ENCODE results near the gene GEMIN5.
A peak's percentile ranks its signal among the peaks of the same experiment; 100 is the strongest.

GEMIN5 gene

GRCh38 chr5:154892369-154892771 is 45.6 kb downstream of the GEMIN5 start:
- Mint-ChIP-seq H3K27me3 (no peaks in the 10 kb centered on the region), H3K27ac (no peak overlapping the region), H3K4me1 (ENCODE audit: low read depth) (no peaks in the 10 kb centered on the region), H3K36me3 (ENCODE audit: low read depth) (peaks cover 97% of the 10 kb centered on the region), H3K4me3 (no peak overlapping the region), H3K9me3 (peaks cover 9% of the 10 kb centered on the region)
- intact Hi-C loops (cut with micrococcal nuclease), result no loop called here

DNA sequence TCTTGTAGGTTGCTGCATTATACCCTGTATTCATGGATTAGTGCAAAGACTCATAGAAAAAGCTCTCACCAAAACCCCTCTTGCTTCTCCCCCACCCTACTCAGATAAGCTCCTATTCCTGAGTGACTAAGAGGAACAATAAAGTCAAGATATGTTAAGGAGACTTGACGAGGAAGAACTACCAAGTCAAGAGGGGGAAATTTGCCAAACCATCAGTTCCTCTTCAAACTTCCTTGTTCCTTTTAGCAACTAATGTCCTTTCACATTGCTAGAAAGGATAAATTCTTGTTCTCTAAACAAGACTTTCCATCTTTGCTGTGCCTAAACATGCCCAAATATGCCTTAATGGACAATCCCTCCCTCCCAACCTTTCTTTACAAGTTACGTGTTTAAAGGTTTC is 52.6 kb downstream of the GEMIN5 start:
- H3K27ac Mint-ChIP-seq, result no peak overlapping the region
- no peaks in the 10 kb centered on the region for H3K27me3 Mint-ChIP-seq
- H3K4me1 Mint-ChIP-seq (ENCODE audit: low read depth), result peaks cover 9% of the 10 kb centered on the region
- no peak overlapping the region for H3K4me3 Mint-ChIP-seq
- intact Hi-C loops (cut with micrococcal nuclease), result no loop called here
- H3K36me3 Mint-ChIP-seq (ENCODE audit: low read depth), result peaks cover 89% of the 10 kb centered on the region
- peaks cover 47% of the 10 kb centered on the region for H3K9me3 Mint-ChIP-seq

GRCh38 chr5:154884424-154884823 is 53.6 kb downstream of the GEMIN5 start:
- Mint-ChIP-seq H3K27ac (no peak overlapping the region), H3K36me3 (ENCODE audit: low read depth) (peaks cover 92% of the 10 kb centered on the region), H3K9me3 (peaks cover 57% of the 10 kb centered on the region), H3K4me1 (ENCODE audit: low read depth) (peaks cover 9% of the 10 kb centered on the region), H3K4me3 (no peak overlapping the region), H3K27me3 (no peaks in the 10 kb centered on the region)
- intact Hi-C loops (cut with micrococcal nuclease), result no loop called here

GRCh38 chr5:154881986-154882385 is 56.0 kb downstream of the GEMIN5 start:
- H3K36me3 Mint-ChIP-seq (ENCODE audit: low read depth), result peaks cover 92% of the 10 kb centered on the region
- H3K27ac Mint-ChIP-seq, result no peak overlapping the region
- peaks cover 9% of the 10 kb centered on the region for H3K4me1 Mint-ChIP-seq (ENCODE audit: low read depth)
- intact Hi-C loops (cut with micrococcal nuclease), result no loop called here
- no peak overlapping the region for H3K4me3 Mint-ChIP-seq
- H3K27me3 Mint-ChIP-seq, result no peaks in the 10 kb centered on the region
- peaks cover 69% of the 10 kb centered on the region for H3K9me3 Mint-ChIP-seq

DNA sequence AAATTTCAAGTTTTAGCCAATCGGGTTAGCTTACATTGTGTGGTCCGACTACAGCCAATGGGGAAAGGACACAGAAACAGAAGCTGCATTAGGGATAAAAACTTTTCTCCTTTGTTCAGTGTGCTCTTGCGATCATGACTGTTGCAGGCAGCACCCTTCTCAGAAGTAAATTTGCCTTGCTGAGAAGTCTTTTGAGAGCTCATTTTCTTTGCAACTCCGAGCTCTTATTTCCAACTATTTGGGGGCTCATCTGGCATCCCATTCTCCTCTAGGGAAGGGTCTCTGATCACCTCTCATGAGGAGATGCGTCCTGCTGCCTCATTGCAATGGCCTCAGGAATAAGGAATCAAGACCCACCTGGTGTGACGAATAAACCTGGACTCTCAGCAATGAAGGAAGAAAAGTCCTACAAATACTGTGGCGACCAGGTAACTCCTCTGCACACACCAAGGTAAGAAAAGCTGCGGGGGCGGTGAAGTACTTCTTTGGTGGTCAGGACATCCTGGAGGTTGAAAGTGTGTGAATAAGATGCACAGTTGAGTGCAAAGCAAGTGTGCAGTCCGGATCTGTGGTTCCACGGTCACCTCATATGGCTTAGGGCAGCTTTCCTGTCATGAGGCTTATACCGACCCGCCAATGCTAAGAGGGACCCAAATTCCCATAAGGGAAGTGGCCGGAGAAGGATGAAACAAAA is 59.2 kb downstream of the GEMIN5 start:
- peaks cover 96% of the 10 kb centered on the region for H3K36me3 Mint-ChIP-seq (ENCODE audit: low read depth)

DNA sequence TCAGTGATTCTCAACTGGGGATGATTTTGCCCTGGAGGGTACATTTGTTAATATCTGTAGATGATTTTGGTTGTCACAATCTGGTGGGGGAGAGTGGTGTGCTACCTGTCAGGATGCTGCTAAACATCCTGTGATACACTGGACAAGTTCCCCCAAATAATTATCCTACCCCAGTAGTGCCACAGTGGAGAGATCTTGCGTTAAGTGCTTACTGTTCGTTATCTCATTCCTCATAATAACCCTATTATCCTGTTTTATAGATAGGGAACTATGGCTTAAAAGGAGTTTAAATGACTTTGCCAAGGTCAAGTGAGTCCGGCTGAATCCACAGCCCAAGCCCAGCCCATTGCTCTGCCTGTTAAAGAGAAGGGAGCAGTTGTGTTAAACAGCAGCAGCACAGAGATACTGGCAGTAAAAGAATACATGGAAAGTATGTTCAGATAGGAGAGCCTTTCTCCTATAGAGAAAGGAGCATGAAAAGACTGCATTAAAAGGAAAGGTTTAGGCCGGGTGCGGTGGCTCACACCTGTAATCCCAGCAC is 64.2 kb downstream of the GEMIN5 start:
- peaks cover 100% of the 10 kb centered on the region for H3K36me3 Mint-ChIP-seq (ENCODE audit: low read depth)
- H3K9me3 Mint-ChIP-seq, result peaks cover 20% of the 10 kb centered on the region
- no peaks in the 10 kb centered on the region for H3K27me3 Mint-ChIP-seq
- H3K27ac Mint-ChIP-seq, result no peak overlapping the region
- H3K4me3 Mint-ChIP-seq, result no peak overlapping the region
- intact Hi-C loops (cut with micrococcal nuclease), result loop anchor here (5.0 kb wide), 1 partner anchor 222 kb away; no protein-coding TSS in a partner anchor
- H3K4me1 Mint-ChIP-seq (ENCODE audit: low read depth), result no peaks in the 10 kb centered on the region

More for the DNA sequence above, 59.2 kb downstream of the GEMIN5 start:
- H3K9me3 Mint-ChIP-seq, result peaks cover 50% of the 10 kb centered on the region
- no peaks in the 10 kb centered on the region for H3K4me1 Mint-ChIP-seq (ENCODE audit: low read depth)
- H3K27me3 Mint-ChIP-seq, result no peaks in the 10 kb centered on the region
- intact Hi-C loops (cut with micrococcal nuclease), result no loop called here
- no peak overlapping the region for H3K4me3 Mint-ChIP-seq
- H3K27ac Mint-ChIP-seq, result no peak overlapping the region

- Mint-ChIP-seq H3K9me3 (no peaks in the 10 kb centered on the region), H3K36me3 (ENCODE audit: low read depth) (peaks cover 100% of the 10 kb centered on the region), H3K27ac (no peak overlapping the region), H3K4me3 (no peak overlapping the region), H3K4me1 (ENCODE audit: low read depth) (no peaks in the 10 kb centered on the region), H3K27me3 (no peaks in the 10 kb centered on the region)
- intact Hi-C loops (cut with micrococcal nuclease), result loop anchor here (5.0 kb wide), 1 partner anchor 219 kb away; no protein-coding TSS in a partner anchor
Measured at GRCh38 chr5:154871734-154872133, 66.3 kb downstream of the GEMIN5 start.

- H3K27ac Mint-ChIP-seq, result no peak overlapping the region
- H3K4me3 Mint-ChIP-seq, result no peak overlapping the region
- peaks cover 100% of the 10 kb centered on the region for H3K36me3 Mint-ChIP-seq (ENCODE audit: low read depth)
- intact Hi-C loops (cut with micrococcal nuclease), result no loop called here
- H3K27me3 Mint-ChIP-seq, result no peaks in the 10 kb centered on the region
- H3K9me3 Mint-ChIP-seq, result no peaks in the 10 kb centered on the region
- H3K4me1 Mint-ChIP-seq (ENCODE audit: low read depth), result no peaks in the 10 kb centered on the region
Measured at GRCh38 chr5:154868702-154869101, 69.3 kb downstream of the GEMIN5 start.

DNA sequence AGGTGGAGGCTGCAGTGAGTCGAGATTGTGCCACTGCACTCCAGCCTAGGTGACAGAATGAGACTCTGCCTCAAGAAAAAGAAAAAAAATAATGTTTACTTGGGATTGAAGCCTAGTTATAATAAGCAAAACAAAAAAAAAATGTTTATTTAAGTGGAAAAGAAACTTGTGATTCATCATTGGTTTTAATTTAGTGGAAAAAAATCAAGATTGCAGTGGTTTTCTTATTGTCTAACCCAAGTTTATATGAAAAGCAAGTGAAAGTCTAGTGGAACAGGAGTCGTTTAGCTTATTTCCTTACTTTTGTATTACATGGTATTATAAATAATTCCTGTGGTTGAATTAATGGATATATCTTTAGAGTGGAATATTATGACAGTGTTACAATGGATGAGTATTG is 71.2 kb downstream of the GEMIN5 start:
- H3K36me3 Mint-ChIP-seq (ENCODE audit: low read depth), result peaks cover 96% of the 10 kb centered on the region
- no peaks in the 10 kb centered on the region for H3K27me3 Mint-ChIP-seq
- no peaks in the 10 kb centered on the region for H3K9me3 Mint-ChIP-seq
- no peak overlapping the region for H3K27ac Mint-ChIP-seq
- intact Hi-C loops (cut with micrococcal nuclease), result no loop called here
- no peak overlapping the region for H3K4me3 Mint-ChIP-seq
- peaks cover 17% of the 10 kb centered on the region for H3K4me1 Mint-ChIP-seq (ENCODE audit: low read depth)

- no peak overlapping the region for H3K4me3 Mint-ChIP-seq
- no peaks in the 10 kb centered on the region for H3K9me3 Mint-ChIP-seq
- peaks cover 27% of the 10 kb centered on the region for H3K4me1 Mint-ChIP-seq (ENCODE audit: low read depth)
- H3K27me3 Mint-ChIP-seq, result no peaks in the 10 kb centered on the region
- intact Hi-C loops (cut with micrococcal nuclease), result no loop called here
- H3K27ac Mint-ChIP-seq, result no peak overlapping the region
- H3K36me3 Mint-ChIP-seq (ENCODE audit: low read depth), result peaks cover 89% of the 10 kb centered on the region
Measured at GRCh38 chr5:154865466-154866184, 72.4 kb downstream of the GEMIN5 start.

DNA sequence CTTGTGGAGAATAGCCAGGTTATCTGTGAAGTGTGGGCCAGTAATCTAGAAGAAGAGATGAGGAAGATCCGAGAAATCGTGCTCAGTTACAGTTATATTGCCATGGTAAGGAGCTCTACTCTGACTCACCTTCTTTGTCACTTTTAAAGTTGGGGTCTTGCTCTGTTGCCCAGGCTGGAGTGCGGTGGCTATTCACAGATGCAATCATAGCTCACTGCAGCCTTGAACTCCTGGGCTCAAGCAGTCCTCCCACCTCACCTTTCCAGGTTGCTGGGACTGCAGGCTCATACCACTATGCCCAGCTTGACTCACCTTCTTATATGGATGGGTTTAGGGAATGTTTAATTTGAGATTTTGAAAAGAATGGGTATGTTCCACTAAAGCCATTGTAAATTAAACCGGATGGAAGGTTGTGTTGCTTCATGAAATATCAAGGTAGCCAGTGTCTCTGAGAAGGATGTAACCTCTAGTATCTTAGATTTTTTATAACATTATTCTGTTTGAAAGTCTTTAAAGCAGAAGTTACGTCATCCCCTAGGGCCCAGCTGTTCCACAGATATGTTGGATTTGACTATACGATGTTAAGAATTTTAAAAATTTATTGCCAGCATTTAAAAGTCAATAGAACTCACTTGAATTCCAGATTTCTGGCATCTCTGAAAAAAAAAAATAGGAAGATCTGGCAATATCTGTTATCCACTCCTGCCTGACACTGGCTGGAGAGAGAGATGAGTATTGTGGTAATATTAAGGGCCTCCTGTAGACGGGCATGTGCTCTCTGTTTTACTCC is 74.5 kb downstream of the GEMIN5 start:
- Mint-ChIP-seq H3K27me3 (no peaks in the 10 kb centered on the region), H3K4me1 (ENCODE audit: low read depth) (peaks cover 41% of the 10 kb centered on the region), H3K36me3 (ENCODE audit: low read depth) (peaks cover 85% of the 10 kb centered on the region), H3K4me3 (peak overlapping the region; percentile 9), H3K27ac (peak overlapping the region; percentile 48), H3K9me3 (no peaks in the 10 kb centered on the region)
- intact Hi-C loops (cut with micrococcal nuclease), result no loop called here

GRCh38 chr5:154862766-154863165 is 75.2 kb downstream of the GEMIN5 start:
- H3K36me3 Mint-ChIP-seq (ENCODE audit: low read depth), result peaks cover 82% of the 10 kb centered on the region

DNA sequence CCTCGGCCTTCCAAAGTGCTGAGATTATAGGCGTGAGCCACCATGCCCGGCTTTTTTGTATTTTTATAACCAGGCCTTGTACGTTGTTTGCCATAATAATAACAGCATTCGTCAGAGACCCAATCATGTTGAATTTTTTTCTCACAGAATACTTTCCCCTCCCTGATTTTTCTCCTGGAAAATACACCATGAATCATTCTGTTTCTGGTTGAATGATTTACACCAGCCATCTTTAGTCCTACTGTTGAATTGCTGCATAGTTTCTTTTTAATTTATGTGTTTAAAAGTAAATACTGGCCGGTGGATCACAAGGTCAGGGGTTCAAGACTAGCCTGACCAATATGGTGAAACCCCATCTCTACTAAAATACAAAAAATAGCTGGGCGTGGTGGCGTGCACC is 76.1 kb downstream of the GEMIN5 start:
- H3K36me3 Mint-ChIP-seq (ENCODE audit: low read depth), result peaks cover 74% of the 10 kb centered on the region
- intact Hi-C loops (cut with micrococcal nuclease), result no loop called here
- no peaks in the 10 kb centered on the region for H3K27me3 Mint-ChIP-seq
- H3K4me3 Mint-ChIP-seq, result peak overlapping the region; percentile 62
- no peaks in the 10 kb centered on the region for H3K9me3 Mint-ChIP-seq
- H3K4me1 Mint-ChIP-seq (ENCODE audit: low read depth), result peaks cover 46% of the 10 kb centered on the region
- peak overlapping the region; percentile 48 for H3K27ac Mint-ChIP-seq

More at GRCh38 chr5:154862766-154863165, 75.2 kb downstream of the GEMIN5 start:
- Mint-ChIP-seq H3K9me3 (no peaks in the 10 kb centered on the region), H3K4me1 (ENCODE audit: low read depth) (peaks cover 41% of the 10 kb centered on the region), H3K27ac (peak overlapping the region; percentile 48), H3K4me3 (peak overlapping the region; percentile 13), H3K27me3 (no peaks in the 10 kb centered on the region)
- intact Hi-C loops (cut with micrococcal nuclease), result no loop called here

DNA sequence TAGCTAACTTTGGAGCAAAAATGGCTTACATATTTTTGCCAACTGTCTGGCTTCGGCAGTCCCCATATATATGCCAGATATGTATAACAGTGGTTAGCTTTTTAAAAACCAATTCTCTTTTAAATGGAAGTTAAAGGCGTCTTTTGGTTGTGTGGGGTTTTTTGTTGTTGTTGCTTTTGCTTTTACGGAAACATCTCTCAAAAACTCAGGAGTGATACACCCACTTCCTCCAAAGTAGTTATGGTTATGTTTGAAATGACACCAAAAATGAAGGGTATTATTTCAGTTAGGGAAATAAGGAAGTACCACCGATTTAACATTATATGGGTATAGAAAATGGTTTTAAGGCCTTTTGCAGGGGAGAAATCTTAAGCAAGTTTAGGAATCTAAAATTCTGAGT is 77.2 kb downstream of the GEMIN5 start:
- intact Hi-C loops (cut with micrococcal nuclease), result no loop called here
- Mint-ChIP-seq H3K27ac (peak overlapping the region; percentile 98), H3K9me3 (no peaks in the 10 kb centered on the region), H3K36me3 (ENCODE audit: low read depth) (peaks cover 62% of the 10 kb centered on the region), H3K4me3 (peak overlapping the region; percentile 99), H3K27me3 (no peaks in the 10 kb centered on the region), H3K4me1 (ENCODE audit: low read depth) (peaks cover 50% of the 10 kb centered on the region)

Measured in dendritic cell treated with granulocyte-macrophage colony-stimulating factor and Interleukin-4, amounts not matched to agents 40 ng/mL and 50 ng/mL, for 4 days (primary cell).